Gastroesophageal sphincter (tissue), 3 donors: Measurements from ENCODE around the gene ABLIM2.

Experiments used
- CTCF ChIP-seq, 4 experiments: fragments of 200-600 bp in 2 of 4; fragments of 450-650 bp in 2 of 4; sonication (generic) in 1 of 4; IDR thresholded peaks; one replicate each; pipeline ENCODE4 v1.5.1; 2017 to 2019; ENCODE audit warnings: antibody characterized with exemption in 4 of 4, mild to moderate bottlenecking in 2 of 4, moderate library complexity in 2 of 4
- EP300 ChIP-seq: sonication (generic); formaldehyde crosslinking; IDR thresholded peaks from one replicate; pipeline ENCODE4 v1.6.1; 2017; ENCODE audit warnings: antibody characterized with exemption, mild to moderate bottlenecking

- no peak for TF ChIP-seq EP300
- TF ChIP-seq CTCF (IDR thresholded peaks at IDR 0.05) = no peak
Measured at GRCh38 chr4:8076023-8076422, 82.6 kb downstream of the ABLIM2 start.
